GM18502 (cell line): ENCODE results near the gene AGAP5.

Experiments
- ATAC-seq: cut with Tn5 transposase; IDR thresholded peaks from one replicate; pipeline ENCODE4 v1.9.1; 2021; ENCODE audit warnings: mild to moderate bottlenecking; ENCODE audit not compliant: unreplicated experiment, poor library complexity

The AGAP5 gene

GRCh38 chr10:73634421-73634820 lies 63.5 kb downstream of the AGAP5 start:
- no peak for ATAC-seq

GRCh38 chr10:73629165-73629564 lies 68.7 kb downstream of the AGAP5 start:
- ATAC-seq: no peak

- ATAC-seq: no peak
These were observed 69.5 kb downstream of the AGAP5 start for GRCh38 chr10:73628405-73628804.

GRCh38 chr10:73627300-73627699 lies 70.6 kb downstream of the AGAP5 start:
- no peak for ATAC-seq

- ATAC-seq: peak; percentile 96
These were observed 71.8 kb downstream of the AGAP5 start for GRCh38 chr10:73625884-73626752.

GRCh38 chr10:73625004-73625883 lies 72.7 kb downstream of the AGAP5 start:
- peak; percentile 37 for ATAC-seq
